NT2/D1 (cell line): ENCODE results near the gene KRT17.

Experiments
- SUZ12 ChIP-seq: IDR thresholded peaks from 2 replicates; pipeline ENCODE4 v1.6.1; 2011; ENCODE audit not compliant: insufficient read length, insufficient read depth; ENCODE audit errors: extremely low read depth
- YY1 ChIP-seq: IDR thresholded peaks from 2 replicates; pipeline ENCODE4 v1.6.1; 2011; ENCODE audit not compliant: insufficient read length, insufficient read depth
- ZNF274 ChIP-seq: IDR thresholded peaks from 2 replicates; pipeline ENCODE4 v1.6.1; 2011; ENCODE audit warnings: mild to moderate bottlenecking, low read depth, low read length

DNA sequence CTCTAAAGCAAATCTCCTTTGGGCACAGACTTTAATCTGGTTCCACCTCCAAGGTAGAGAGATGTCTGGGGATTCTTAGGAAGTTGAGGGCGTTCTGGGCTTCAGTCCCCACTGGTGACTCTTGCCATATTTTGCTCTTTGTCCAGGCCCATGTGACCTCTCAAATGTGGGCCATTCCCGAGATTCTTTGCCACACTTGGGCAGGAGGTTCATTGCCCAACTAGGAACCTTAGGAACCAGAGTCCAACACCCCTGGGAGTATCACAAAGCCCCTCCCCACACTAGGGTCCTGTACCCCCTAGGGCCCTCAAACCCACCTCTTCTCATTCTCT lies 44.2 kb downstream of the KRT17 start:
- TF ChIP-seq SUZ12: no peak
- TF ChIP-seq ZNF274: no peak
- no peak for TF ChIP-seq YY1
